Esophagus squamous epithelium (tissue), 5 donors: ENCODE measurements around the gene PLEKHG3. TPM values are rescaled to one million over a fixed set of nuclear protein-coding genes. Genes with fewer than 3 reads are reported as not detected.

Source experiments
- DNase-seq: peaks from one replicate; lab custom pipeline; 2025; lab: John Stamatoyannopoulos, UW
- H3K27ac ChIP-seq, 4 donors: fragments of 200-600 bp; sonication (generic); one replicate each; pipeline ENCODE4 v1.5.1; 2016 to 2019; ENCODE audit warnings: mild to moderate bottlenecking in 1 of 4
- H3K27me3 ChIP-seq, 4 donors: fragments of 200-600 bp; sonication (generic); 1 replicate in 3 of 4; 2 replicates in 1 of 4; pipeline versions ENCODE4 v1.5.1 to v1.6.0; 2017 to 2021; ENCODE audit warnings: antibody characterized with exemption in 1 of 4
- H3K36me3 ChIP-seq, 3 donors: fragments of 200-600 bp; sonication (generic); one replicate each; pipeline ENCODE4 v1.5.1; 2016 to 2019
- H3K4me1 ChIP-seq, 3 donors: fragments of 200-600 bp; sonication (generic); one replicate each; pipeline ENCODE4 v1.5.1; 2017 to 2019
- H3K4me3 ChIP-seq, 4 donors: fragments of 200-600 bp; sonication (generic); 1 replicate in 3 of 4; 2 replicates in 1 of 4; pipeline ENCODE4 v1.5.1; 2016 to 2019; ENCODE audit warnings: mild to moderate bottlenecking in 2 of 4, moderate library complexity in 1 of 4
- H3K9me3 ChIP-seq, 3 donors: fragments of 200-600 bp; sonication (generic); one replicate each; pipeline ENCODE4 v1.5.1; 2016 to 2019
- POLR2A ChIP-seq, 4 donors: fragments of 450-650 bp; IDR thresholded peaks; one replicate each; pipeline ENCODE4 v1.6.1; 2017; ENCODE audit warnings: antibody characterized with exemption in 4 of 4, mild to moderate bottlenecking in 4 of 4, moderate library complexity in 3 of 4
- WGBS, 2 donors: methylation state at CpG; one replicate each; pipeline ENCODE4 v1.1.5; 2018; 5-methylcytosine and 5-hydroxymethylcytosine counted together
- intact Hi-C: fragments of 100-400 bp; cut with DNase I; formaldehyde crosslinking; loops from one replicate; pipeline ENCODE4 v1.15.0; 2022
- total RNA-seq, 4 donors: library from RNA; depleted of rRNA; stranded (reverse); fragments of >200 nt; gene quantifications; one replicate each; pipeline ENCODE4 v1.1.0, GENCODE V29; 2016
- TF ChIP-seq, protein P1 (sequence below), 6 experiments: fragments of 450-650 bp in 4 of 6; fragments of 200-600 bp in 2 of 6; sonication (generic) in 2 of 6; IDR thresholded peaks; one replicate each; pipeline ENCODE4 v1.5.1; 2016 to 2019; ENCODE audit warnings: antibody characterized with exemption in 6 of 6, mild to moderate bottlenecking in 4 of 6, moderate library complexity in 4 of 6
- donor health status: DM: yes; HTN: yes; CAD: no.

Gene PLEKHG3
- total RNA-seq, 4 donors from 2014 or later = 44.6 to 87.8 (median 60.8) TPM

DNA sequence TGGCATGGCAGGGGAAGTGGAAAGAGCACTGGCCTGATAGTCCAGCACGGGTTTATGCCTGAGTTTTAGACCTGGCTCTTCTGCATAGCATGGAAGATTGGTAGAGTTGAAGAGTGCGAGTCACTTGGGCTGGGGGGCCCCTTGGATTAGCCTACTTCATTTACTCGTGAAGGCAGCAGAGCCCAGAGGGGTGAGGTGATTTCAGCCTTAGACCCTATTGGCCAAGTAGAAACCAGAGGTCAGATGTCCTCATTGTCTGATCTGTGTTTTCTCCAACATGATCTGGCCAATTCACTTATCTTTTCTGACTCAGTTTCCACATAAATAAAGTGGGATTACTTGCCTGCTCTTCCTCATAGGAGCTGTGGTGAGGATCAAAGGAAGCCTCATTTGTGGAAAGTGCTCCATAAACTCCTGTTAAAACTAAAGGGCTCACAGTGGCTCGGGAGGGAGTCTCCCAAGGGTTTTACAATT is 1.9 kb downstream of the PLEKHG3 start:
- Histone ChIP-seq H3K27me3 (peaks cover 0 to 9% (median 0%) of the 10 kb centered on the region in 4 donors), H3K36me3 (peaks cover 0 to 5% (median 0%) of the 10 kb centered on the region in 3 donors), H3K4me3 (peak overlapping the region; percentile 77 to 96 (median 93)), H3K4me1 (peaks cover 39 to 94% (median 62%) of the 10 kb centered on the region in 3 donors), H3K27ac (peak overlapping the region; percentile 94 to 97 (median 96)), H3K9me3 (no peaks in the 10 kb centered on the region)
- WGBS, 2 donors = 28 to 39% methylated on average over 4 of the region's 4 CpGs
- DNase-seq = no peak
- intact Hi-C loops = no loop called here
- TF ChIP-seq, protein P1, sequence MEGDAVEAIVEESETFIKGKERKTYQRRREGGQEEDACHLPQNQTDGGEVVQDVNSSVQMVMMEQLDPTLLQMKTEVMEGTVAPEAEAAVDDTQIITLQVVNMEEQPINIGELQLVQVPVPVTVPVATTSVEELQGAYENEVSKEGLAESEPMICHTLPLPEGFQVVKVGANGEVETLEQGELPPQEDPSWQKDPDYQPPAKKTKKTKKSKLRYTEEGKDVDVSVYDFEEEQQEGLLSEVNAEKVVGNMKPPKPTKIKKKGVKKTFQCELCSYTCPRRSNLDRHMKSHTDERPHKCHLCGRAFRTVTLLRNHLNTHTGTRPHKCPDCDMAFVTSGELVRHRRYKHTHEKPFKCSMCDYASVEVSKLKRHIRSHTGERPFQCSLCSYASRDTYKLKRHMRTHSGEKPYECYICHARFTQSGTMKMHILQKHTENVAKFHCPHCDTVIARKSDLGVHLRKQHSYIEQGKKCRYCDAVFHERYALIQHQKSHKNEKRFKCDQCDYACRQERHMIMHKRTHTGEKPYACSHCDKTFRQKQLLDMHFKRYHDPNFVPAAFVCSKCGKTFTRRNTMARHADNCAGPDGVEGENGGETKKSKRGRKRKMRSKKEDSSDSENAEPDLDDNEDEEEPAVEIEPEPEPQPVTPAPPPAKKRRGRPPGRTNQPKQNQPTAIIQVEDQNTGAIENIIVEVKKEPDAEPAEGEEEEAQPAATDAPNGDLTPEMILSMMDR (IDR thresholded peaks at IDR 0.05) = no peak
- no peak for TF ChIP-seq POLR2A (IDR thresholded peaks at IDR 0.05)

DNA sequence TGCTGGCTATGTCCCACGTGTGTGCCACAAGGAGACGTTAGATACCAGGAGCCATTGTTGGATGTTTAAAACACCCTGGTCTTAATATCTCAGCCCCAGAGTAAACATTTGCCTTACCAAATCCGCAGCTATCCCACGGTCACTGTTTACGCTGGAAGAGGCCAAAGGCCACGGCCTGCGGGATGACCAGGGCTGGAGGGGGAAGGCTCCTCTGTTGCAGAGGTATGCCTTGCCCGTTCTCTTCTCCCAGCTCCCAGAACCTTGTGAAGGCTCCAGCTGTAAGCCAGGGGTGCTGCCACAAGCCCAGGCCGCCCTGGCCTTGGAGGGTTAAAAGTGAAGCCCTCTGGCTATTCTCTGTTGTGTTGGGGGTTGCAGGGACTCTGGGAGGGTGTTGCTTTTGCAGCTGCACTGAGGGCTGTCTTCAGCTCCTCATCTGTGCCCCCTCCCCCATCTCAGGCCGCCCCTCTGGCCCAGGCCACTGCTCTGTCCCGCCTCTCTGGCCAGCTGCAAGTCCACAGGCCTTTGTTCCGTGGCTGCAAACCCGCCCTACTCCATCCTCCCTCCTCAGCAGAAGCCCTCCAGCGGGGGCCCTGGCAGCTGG is 2.5 kb downstream of the PLEKHG3 start:
- Histone ChIP-seq H3K9me3 (no peaks in the 10 kb centered on the region), H3K4me3 (peak overlapping the region; percentile 77 to 96 (median 93)), H3K4me1 (peaks cover 39 to 94% (median 62%) of the 10 kb centered on the region in 3 donors), H3K27me3 (peaks cover 0 to 9% (median 0%) of the 10 kb centered on the region in 4 donors), H3K27ac (peak overlapping the region; percentile 94 to 97 (median 96)), H3K36me3 (peaks cover 0 to 5% (median 0%) of the 10 kb centered on the region in 3 donors)
- DNase-seq = no peak
- WGBS, 2 donors = 33 to 60% methylated on average over 4 to 7 of the region's 14 CpGs
- intact Hi-C loops = no loop called here
- no peak for TF ChIP-seq POLR2A (IDR thresholded peaks at IDR 0.05)
- TF ChIP-seq, protein P1 (IDR thresholded peaks at IDR 0.05) = no peak

DNA sequence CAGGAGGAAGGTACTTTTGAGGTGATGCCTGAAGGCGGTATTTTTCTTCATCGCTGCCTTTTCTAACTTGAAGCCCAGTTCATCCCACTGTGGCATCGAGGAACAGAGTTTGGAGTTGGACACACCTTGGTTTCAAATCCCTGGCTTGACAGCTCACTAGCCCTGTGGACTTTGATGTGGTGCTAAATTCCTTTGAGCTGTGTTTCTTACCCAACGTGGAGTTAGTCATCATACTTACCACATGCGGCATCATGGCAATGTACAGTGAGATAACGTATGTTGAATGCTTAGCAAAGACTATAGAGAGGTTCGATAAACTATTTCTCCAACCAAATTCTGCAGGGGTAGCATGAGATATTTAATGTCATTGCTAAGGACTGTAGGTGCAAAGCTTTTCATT is 3.4 kb downstream of the PLEKHG3 start:
- WGBS, 2 donors = 28 to 35% methylated on average over 7 of the region's 7 CpGs
- Histone ChIP-seq H3K9me3 (no peaks in the 10 kb centered on the region), H3K27me3 (peaks cover 0 to 9% (median 0%) of the 10 kb centered on the region in 4 donors), H3K36me3 (peaks cover 0 to 5% (median 0%) of the 10 kb centered on the region in 3 donors), H3K4me3 (peak overlapping the region in 3 of 4 donors; percentile 2 to 48 (median 6)), H3K27ac (peak overlapping the region; percentile 80 to 97 (median 96)), H3K4me1 (peaks cover 39 to 86% (median 59%) of the 10 kb centered on the region in 3 donors)
- no peak for DNase-seq
- intact Hi-C loops = no loop called here
- TF ChIP-seq, protein P1 (IDR thresholded peaks at IDR 0.05) = no peak
- no peak for TF ChIP-seq POLR2A (IDR thresholded peaks at IDR 0.05)

DNA sequence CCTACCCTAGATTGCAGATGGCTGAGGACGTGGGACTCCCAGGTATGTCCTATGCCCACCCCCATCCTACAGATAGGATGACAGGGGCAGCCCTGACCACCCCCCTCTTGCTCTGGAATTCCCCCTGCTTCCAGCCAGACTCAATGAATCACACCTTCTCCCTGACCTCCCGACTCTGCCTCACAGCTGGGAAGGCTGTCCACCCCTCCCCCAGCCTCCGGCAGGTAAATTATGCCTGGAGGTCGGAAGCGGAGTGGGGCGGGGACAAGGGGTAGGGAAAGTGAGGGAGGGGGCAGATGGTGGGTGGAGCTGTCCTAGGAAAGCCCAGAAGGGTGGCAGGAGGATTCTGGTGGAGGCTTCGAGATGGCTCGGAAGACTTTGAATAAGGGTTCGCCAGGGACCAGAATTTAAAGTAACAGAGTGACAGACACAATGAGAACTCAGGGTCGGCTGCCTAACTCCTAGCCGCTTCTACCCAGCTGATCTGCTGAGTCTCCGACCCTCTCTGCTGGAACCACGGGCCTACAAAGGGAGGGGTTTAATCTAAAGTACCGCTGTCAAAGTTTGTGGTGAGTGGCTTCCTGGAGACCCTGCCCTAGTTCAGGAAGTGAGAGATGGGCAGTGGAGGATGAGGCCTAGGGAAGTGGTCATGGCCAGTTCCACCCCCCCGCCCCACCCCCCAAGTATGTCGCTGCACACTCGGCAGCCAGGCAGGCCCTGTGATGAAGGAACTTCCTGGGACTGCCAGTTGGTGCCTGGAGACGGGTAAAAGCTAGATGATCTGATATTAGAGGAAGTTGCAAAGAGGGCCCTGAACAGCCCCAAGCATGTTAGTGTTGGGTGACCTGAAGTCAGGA is 4.2 kb downstream of the PLEKHG3 start:
- peaks cover 0 to 9% (median 0%) of the 10 kb centered on the region in 4 donors for H3K27me3 ChIP-seq
- peaks cover 38 to 79% (median 58%) of the 10 kb centered on the region in 3 donors for H3K4me1 ChIP-seq
- H3K27ac ChIP-seq = peak overlapping the region; percentile 61 to 97 (median 87)
- no peak for DNase-seq
- intact Hi-C loops = no loop called here
- H3K4me3 ChIP-seq = peak overlapping the region in 3 of 4 donors; percentile 2 to 48 (median 6)
- peaks cover 0 to 5% (median 0%) of the 10 kb centered on the region in 3 donors for H3K36me3 ChIP-seq
- WGBS, 2 donors = 21 to 34% methylated on average over 12 to 14 of the region's 18 CpGs
- TF ChIP-seq, protein P1 (IDR thresholded peaks at IDR 0.05) = no peak
- TF ChIP-seq POLR2A (IDR thresholded peaks at IDR 0.05) = no peak
- H3K9me3 ChIP-seq = no peaks in the 10 kb centered on the region
